IgD-negative memory B cell (primary cell): ENCODE results near the gene TMTC3. TPM values are rescaled to one million over a fixed set of nuclear protein-coding genes. Genes with fewer than 3 reads are reported as not detected.
"Not testable (repeated sequence)": the region's sequence is repeated elsewhere in the genome, so short reads cannot be mapped to it uniquely, and the experiment has no call there.

Experiments used
- H3K27ac Mint-ChIP-seq, 3 donors: one replicate each; pipeline ENCODE4 v1.8.0; 2020 to 2022; ENCODE audit warnings: mild to moderate bottlenecking in 3 of 3, mixed read lengths in 3 of 3, moderate library complexity in 1 of 3
- H3K27me3 Mint-ChIP-seq: one replicate; pipeline ENCODE4 v1.8.0; 2021; ENCODE audit warnings: mixed read lengths
- H3K36me3 Mint-ChIP-seq: one replicate; pipeline ENCODE4 v1.8.0; 2020; ENCODE audit warnings: mild to moderate bottlenecking, mixed read lengths
- H3K4me1 Mint-ChIP-seq, 3 donors: one replicate each; pipeline ENCODE4 v1.8.0; 2020 to 2022; ENCODE audit warnings: mixed read lengths in 3 of 3, mild to moderate bottlenecking in 1 of 3
- H3K4me3 Mint-ChIP-seq, 4 donors: one replicate each; pipeline ENCODE4 v1.8.0; 2020 to 2022; ENCODE audit warnings: mild to moderate bottlenecking in 4 of 4, mixed read lengths in 4 of 4, moderate library complexity in 3 of 4
- H3K9me3 Mint-ChIP-seq, 3 donors: one replicate each; pipeline ENCODE4 v1.8.0; 2020 to 2021; ENCODE audit warnings: mixed read lengths in 3 of 3, mild to moderate bottlenecking in 1 of 3
- polyA plus RNA-seq: library from polyadenylated mRNA; unstranded; fragments of 300-500 nt; fragmentation: Illumina TruSeq; gene quantifications from one replicate; pipeline ENCODE4 v1.2.3, GENCODE V29; 2021

Gene TMTC3
- polyA plus RNA-seq = 3.3 TPM

- peak within 1 kb of the TSS; percentile 84 to 98 (median 98) for H3K4me3 Mint-ChIP-seq
- no peaks in the 10 kb centered on the region for H3K27me3 Mint-ChIP-seq
- H3K4me1 Mint-ChIP-seq = peaks cover 17 to 27% (median 24%) of the 10 kb centered on the region in 3 donors
- peaks cover 3% of the 10 kb centered on the region for H3K36me3 Mint-ChIP-seq
- H3K27ac Mint-ChIP-seq = peak within 1 kb of the TSS; percentile 82 to 97 (median 87)
- no peaks in the 10 kb centered on the region for H3K9me3 Mint-ChIP-seq
Observed at GRCh38 chr12:88141774-88142609, at the start of gene TMTC3, which contains the start of gene CEP290. TSS of gene TMTC3 (plus strand) at chr12:88142307. CDS start at chr12:88148316, 6,009 bp downstream. TSS of gene CEP290 (minus strand) at chr12:88142088. CDS start at chr12:88141307, 781 bp downstream.

GRCh38 chr12:88092771-88093170 lies 49.3 kb upstream of the TMTC3 start:
- no peaks in the 10 kb centered on the region for H3K27me3 Mint-ChIP-seq
- H3K36me3 Mint-ChIP-seq = peaks cover 6% of the 10 kb centered on the region
- no peak overlapping the region for H3K4me3 Mint-ChIP-seq
- H3K27ac Mint-ChIP-seq = no peak overlapping the region
- no peaks in the 10 kb centered on the region for H3K4me1 Mint-ChIP-seq
- no peaks in the 10 kb centered on the region for H3K9me3 Mint-ChIP-seq

- peaks cover 9% of the 10 kb centered on the region for H3K36me3 Mint-ChIP-seq
- no peaks in the 10 kb centered on the region for H3K4me1 Mint-ChIP-seq
- H3K27me3 Mint-ChIP-seq = no peaks in the 10 kb centered on the region
- H3K9me3 Mint-ChIP-seq = no peaks in the 10 kb centered on the region
- H3K27ac Mint-ChIP-seq = no peak overlapping the region
- H3K4me3 Mint-ChIP-seq = no peak overlapping the region
Observed at GRCh38 chr12:88093573-88093972, 48.5 kb upstream of the TMTC3 start.

GRCh38 chr12:88108021-88108420 lies 34.1 kb upstream of the TMTC3 start:
- H3K27ac Mint-ChIP-seq = no peak overlapping the region
- no peaks in the 10 kb centered on the region for H3K9me3 Mint-ChIP-seq
- peaks cover 0 to 3% (median 1%) of the 10 kb centered on the region in 3 donors for H3K4me1 Mint-ChIP-seq
- H3K4me3 Mint-ChIP-seq = no peak overlapping the region
- peaks cover 9% of the 10 kb centered on the region for H3K36me3 Mint-ChIP-seq
- H3K27me3 Mint-ChIP-seq = no peaks in the 10 kb centered on the region

GRCh38 chr12:88111074-88111652 lies 30.9 kb upstream of the TMTC3 start:
- Mint-ChIP-seq H3K27me3 (no peaks in the 10 kb centered on the region), H3K9me3 (no peaks in the 10 kb centered on the region), H3K4me3 (no peak overlapping the region), H3K36me3 (peaks cover 3% of the 10 kb centered on the region), H3K27ac (peak overlapping the region in 1 of 3 donors; percentile 14), H3K4me1 (peaks cover 0 to 3% (median 1%) of the 10 kb centered on the region in 3 donors)

GRCh38 chr12:88113871-88114270 lies 28.2 kb upstream of the TMTC3 start:
- H3K27ac Mint-ChIP-seq = no peak overlapping the region
- H3K4me1 Mint-ChIP-seq = peaks cover 0 to 1% (median 1%) of the 10 kb centered on the region in 3 donors
- peaks cover 6% of the 10 kb centered on the region for H3K36me3 Mint-ChIP-seq

GRCh38 chr12:88122666-88123065 lies 19.4 kb upstream of the TMTC3 start:
- H3K9me3 Mint-ChIP-seq = no peaks in the 10 kb centered on the region
- peaks cover 2% of the 10 kb centered on the region for H3K36me3 Mint-ChIP-seq
- no peaks in the 10 kb centered on the region for H3K27me3 Mint-ChIP-seq
- no peaks in the 10 kb centered on the region for H3K4me1 Mint-ChIP-seq
- no peak overlapping the region for H3K4me3 Mint-ChIP-seq
- H3K27ac Mint-ChIP-seq = no peak overlapping the region

More at GRCh38 chr12:88113871-88114270, 28.2 kb upstream of the TMTC3 start:
- Mint-ChIP-seq H3K27me3 (no peaks in the 10 kb centered on the region), H3K4me3 (no peak overlapping the region), H3K9me3 (no peaks in the 10 kb centered on the region)

GRCh38 chr12:88127099-88127498 lies 15.0 kb upstream of the TMTC3 start:
- no peaks in the 10 kb centered on the region for H3K4me1 Mint-ChIP-seq
- no peaks in the 10 kb centered on the region for H3K9me3 Mint-ChIP-seq
- H3K27me3 Mint-ChIP-seq = no peaks in the 10 kb centered on the region
- H3K4me3 Mint-ChIP-seq = no peak overlapping the region
- H3K27ac Mint-ChIP-seq = no peak overlapping the region
- H3K36me3 Mint-ChIP-seq = peaks cover 6% of the 10 kb centered on the region

GRCh38 chr12:88127855-88128254 lies 14.3 kb upstream of the TMTC3 start:
- Mint-ChIP-seq H3K36me3 (peaks cover 6% of the 10 kb centered on the region), H3K27ac (no peak overlapping the region), H3K27me3 (no peaks in the 10 kb centered on the region), H3K9me3 (no peaks in the 10 kb centered on the region), H3K4me1 (no peaks in the 10 kb centered on the region), H3K4me3 (no peak overlapping the region)

- peaks cover 11% of the 10 kb centered on the region for H3K36me3 Mint-ChIP-seq
- H3K4me3 Mint-ChIP-seq = no peak overlapping the region
- no peaks in the 10 kb centered on the region for H3K27me3 Mint-ChIP-seq
- H3K9me3 Mint-ChIP-seq = peaks cover 0 to 1% (median 0%) of the 10 kb centered on the region in 3 donors
- H3K4me1 Mint-ChIP-seq = peaks cover 0 to 5% (median 0%) of the 10 kb centered on the region in 3 donors
- no peak overlapping the region for H3K27ac Mint-ChIP-seq
Observed at GRCh38 chr12:88132392-88132791, 9.7 kb upstream of the TMTC3 start.

GRCh38 chr12:88133181-88133580 lies 8.9 kb upstream of the TMTC3 start:
- not testable (repeated sequence) for H3K4me1 Mint-ChIP-seq, H3K27me3 Mint-ChIP-seq, H3K27ac Mint-ChIP-seq, H3K4me3 Mint-ChIP-seq, H3K9me3 Mint-ChIP-seq
- H3K36me3 Mint-ChIP-seq = peaks cover 14% of the 10 kb centered on the region

- H3K27ac Mint-ChIP-seq = peak overlapping the region in 1 of 3 donors; percentile 63
- peaks cover 11 to 18% (median 14%) of the 10 kb centered on the region in 3 donors for H3K4me1 Mint-ChIP-seq
- H3K36me3 Mint-ChIP-seq, H3K9me3 Mint-ChIP-seq, H3K27me3 Mint-ChIP-seq, H3K4me3 Mint-ChIP-seq: not testable (repeated sequence)
Observed at GRCh38 chr12:88139711-88140110, 2.4 kb upstream of the TMTC3 start.

GRCh38 chr12:88141425-88141773 lies 708 bp upstream of the TMTC3 start:
- H3K36me3 Mint-ChIP-seq = peaks cover 3% of the 10 kb centered on the region
- H3K9me3 Mint-ChIP-seq = no peaks in the 10 kb centered on the region
- peaks cover 17 to 27% (median 24%) of the 10 kb centered on the region in 3 donors for H3K4me1 Mint-ChIP-seq

GRCh38 chr12:88142610-88142991 lies 494 bp downstream of the TMTC3 start:
- Mint-ChIP-seq H3K4me3 (peak overlapping the region; percentile 84 to 98 (median 98)), H3K4me1 (peaks cover 17 to 27% (median 24%) of the 10 kb centered on the region in 3 donors), H3K9me3 (no peaks in the 10 kb centered on the region)

More at GRCh38 chr12:88141425-88141773, 708 bp upstream of the TMTC3 start:
- H3K27me3 Mint-ChIP-seq = no peaks in the 10 kb centered on the region
- peak overlapping the region; percentile 84 to 98 (median 98) for H3K4me3 Mint-ChIP-seq
- peak overlapping the region; percentile 82 to 97 (median 87) for H3K27ac Mint-ChIP-seq

GRCh38 chr12:88144037-88144436 lies 1.9 kb downstream of the TMTC3 start:
- H3K36me3 Mint-ChIP-seq = no peaks in the 10 kb centered on the region
- peak overlapping the region in 1 of 3 donors; percentile 7 for H3K27ac Mint-ChIP-seq
- H3K9me3 Mint-ChIP-seq = no peaks in the 10 kb centered on the region
- H3K27me3 Mint-ChIP-seq = no peaks in the 10 kb centered on the region
- H3K4me1 Mint-ChIP-seq = peaks cover 18 to 30% (median 24%) of the 10 kb centered on the region in 3 donors
- H3K4me3 Mint-ChIP-seq = peak overlapping the region in 3 of 4 donors; percentile 34 to 84 (median 65)

More at GRCh38 chr12:88142610-88142991, 494 bp downstream of the TMTC3 start:
- Mint-ChIP-seq H3K27ac (peak overlapping the region; percentile 82 to 97 (median 87)), H3K36me3 (peaks cover 3% of the 10 kb centered on the region), H3K27me3 (no peaks in the 10 kb centered on the region)
